Stimulated activated naive CD4-positive, alpha-beta T cell (primary cell): ENCODE data around the gene KIF7.

Source experiments
- DNase-seq, 6 experiments: peaks; one replicate each; lab custom pipeline; 2025; lab: John Stamatoyannopoulos, UW

KIF7 gene

DNA sequence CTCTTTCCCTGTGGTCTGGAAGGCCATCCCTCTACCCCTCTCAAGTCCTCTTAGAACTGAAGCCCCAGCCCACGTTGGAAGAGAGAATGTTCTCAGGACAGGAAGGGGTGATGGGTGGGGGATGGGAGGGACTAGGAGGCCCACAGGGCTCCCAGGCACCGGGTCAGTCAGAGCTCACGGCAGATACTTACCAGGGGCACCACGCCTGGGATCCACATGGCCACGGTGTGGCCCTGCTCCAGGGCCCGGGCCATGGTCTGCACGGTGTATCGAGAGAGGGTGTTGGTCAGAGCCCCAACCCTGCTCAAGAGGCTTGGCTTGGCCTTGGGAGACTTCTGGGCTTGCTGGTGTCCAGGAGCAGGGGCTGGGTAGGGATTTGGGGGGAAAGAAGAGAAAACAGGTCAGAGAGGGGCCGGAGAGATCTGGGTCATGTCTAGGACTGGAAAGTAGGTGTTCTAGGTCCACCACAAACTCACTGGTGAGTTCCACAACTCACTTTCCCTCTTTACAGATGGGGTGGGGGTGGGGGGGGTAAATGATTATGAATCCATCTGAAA lies 14.1 kb upstream of the KIF7 start:
- no peak for DNase-seq

DNA sequence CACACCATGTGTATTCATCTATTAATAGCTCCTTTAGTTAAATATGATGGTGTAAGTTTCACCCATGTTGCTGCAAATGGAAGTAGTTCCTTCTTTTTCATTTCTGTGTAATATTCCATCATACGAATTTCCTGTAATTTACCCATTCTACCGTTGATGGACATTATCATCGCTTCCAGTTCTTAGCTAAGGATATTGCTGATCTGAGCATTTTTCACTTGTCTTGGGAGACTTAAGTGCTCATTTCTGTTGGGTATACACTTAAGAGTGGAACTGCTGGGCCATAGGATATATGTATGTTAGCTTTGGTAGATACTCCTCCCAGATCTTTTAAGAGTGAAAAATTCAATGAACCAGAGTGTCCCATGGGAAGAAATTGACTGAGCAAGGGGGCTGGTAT lies 12.9 kb upstream of the KIF7 start:
- DNase-seq: no peak

DNA sequence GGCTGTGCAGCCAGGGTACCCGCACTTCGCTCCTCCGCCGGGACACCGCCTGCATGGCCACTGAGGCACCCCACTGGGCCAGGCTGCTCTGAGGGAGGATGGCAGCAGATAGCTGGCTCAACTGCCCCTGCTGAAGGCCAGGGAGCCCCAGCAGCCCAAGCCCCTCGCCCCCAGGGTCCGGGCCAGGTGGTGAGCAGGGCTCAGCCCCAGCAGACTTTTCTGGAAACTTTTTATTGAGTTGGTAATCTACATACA lies 12.4 kb upstream of the KIF7 start:
- no peak for DNase-seq

DNA sequence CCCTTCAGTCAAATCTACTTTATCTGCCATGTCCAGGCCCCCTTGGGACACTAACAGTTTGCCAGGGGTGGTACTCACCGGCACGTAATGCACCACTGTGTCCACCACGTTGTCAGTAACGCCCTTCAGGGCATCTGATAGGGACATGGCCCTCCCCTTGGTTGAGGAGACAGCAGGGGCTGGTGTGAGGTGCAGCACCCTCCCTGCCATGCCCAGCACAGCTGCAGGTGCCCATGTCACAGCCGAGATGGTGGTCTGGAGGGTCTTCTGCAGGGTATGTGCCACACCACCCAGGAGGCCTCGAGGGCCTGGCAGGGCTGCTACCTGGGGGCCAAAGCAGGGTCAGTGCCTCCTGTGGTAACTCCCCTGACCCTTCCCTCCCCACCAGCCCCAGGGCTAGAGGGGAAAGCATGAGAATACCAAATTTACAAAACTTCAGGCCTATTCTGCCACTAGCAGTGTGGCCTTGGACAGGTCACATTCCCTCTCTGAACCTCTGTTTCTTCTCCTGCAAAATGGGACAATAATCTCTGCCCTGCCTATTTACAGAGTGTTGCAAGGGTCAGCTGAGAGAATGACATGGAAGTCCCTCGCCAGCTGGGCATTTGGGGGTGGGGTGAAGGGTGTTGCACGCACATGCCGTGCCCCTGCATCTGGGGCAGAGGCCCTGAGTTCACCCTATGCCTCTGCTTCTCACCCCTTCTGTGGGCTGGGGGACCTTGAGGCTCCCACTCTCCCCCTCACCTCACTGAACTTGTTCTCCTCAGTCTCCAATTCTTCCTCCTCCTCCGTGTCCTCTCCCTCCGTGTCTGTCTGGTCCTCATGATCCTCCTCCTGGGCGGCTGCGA lies 11.8 kb upstream of the KIF7 start:
- DNase-seq: no peak

DNA sequence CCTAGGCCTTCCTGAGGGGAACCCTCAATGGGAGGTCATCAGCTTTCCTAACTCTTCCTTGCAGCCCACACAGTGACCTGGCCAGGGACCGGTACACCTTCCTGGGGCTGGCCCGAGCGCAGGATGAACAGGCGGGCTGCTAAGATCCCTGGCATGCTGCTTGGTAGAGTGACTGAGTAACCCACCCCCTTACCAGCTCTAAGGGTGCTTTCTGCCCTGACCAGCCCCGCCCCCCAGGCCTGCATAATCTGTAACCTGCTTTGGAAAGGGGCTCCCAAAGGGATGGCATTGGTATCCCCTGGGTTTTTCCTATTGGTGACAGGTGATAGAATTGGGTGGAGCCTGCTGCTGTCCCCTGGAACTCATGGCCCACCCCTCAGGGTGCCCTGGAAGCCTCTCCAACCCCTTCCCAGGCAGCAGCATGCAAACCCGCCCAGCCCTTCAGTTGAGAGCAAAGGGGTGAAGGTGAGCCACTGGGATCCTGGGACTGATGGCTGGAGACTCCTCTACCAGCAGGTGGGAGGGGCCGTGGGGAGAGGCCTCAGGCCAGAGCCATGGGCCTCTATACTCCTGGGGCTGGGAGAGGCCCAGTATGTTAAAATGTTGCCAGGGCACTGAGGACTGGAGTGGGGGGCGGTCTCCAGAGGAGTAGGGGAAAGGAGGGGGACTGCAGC lies 11.1 kb upstream of the KIF7 start:
- no peak for DNase-seq

DNA sequence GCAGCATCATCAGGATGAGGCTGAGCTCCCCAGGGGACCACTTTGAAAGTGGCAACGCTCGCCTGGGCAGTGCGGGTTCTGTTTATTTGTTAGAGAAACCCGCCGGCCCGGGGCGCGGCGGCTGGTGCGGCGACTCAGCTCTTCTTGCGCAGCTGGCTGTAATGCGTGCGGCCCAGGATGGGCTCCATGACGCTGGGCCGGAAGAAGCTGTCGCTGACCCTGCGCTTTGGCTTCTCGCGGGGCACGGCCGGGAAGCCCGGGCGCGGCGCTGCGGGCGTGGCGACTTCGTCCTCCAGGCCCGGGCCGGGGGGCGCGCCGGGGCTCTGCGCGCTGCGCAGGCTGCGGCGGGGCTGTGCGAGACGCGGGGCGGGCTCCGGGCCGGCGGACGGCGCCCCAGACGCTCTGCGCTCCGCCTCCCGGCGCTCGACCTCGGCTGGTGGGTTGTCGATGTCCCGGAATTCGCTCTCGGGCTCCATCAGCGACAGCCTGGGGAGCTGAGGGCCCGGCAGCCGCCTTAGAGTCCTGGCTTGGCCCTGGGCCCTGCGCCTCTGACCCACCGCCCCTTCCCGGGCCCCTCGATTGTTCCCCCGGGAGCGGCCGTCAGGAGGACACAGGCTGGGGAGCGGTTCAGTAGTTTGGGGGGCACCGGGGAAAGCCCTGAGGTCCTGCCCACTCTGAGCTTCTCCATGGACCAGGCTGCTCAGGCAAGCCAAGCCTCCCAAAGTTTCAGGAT lies 10.3 kb upstream of the KIF7 start:
- DNase-seq: no peak

DNA sequence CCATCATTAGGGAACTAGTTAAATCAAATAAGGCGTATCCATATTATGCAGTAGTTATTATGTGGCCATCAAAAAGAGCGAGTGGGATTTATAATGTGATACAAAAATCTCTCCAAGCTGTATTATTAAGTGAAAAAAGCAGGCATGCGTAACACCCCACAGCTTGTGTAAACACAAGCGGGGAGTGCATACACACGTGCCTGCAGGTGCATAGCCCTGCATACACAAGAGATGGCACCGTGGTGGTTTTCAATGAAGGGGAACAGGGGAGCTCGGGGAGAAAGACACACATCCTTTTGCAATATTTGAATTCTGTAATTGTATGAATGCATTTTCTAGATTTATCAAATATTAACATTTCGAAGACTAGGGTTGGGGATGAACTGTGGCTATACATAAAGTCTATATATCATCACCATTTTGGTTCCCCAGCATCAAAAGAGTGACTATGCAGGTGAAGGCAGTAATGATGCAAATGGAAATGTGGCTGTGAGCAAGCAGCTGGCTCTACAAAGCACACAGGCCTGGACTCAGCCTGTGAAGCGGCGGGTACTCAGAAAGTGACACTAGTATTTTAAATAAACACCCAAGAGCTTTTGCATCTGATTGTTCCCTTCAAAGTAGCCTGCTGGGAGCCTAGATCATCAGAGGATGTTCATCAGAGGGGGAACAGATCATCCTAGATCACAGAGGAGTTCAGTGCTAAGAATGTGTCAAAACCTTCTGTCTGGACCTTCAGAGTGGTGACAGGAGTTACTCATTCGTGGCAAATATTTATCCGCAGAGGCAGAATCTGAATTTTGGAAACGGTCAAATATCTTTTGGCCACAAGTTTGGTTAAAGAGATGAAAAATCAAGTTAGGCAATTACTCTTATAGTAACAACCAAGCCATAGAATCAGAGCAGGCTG lies 9.4 kb upstream of the KIF7 start:
- no peak for DNase-seq

DNA sequence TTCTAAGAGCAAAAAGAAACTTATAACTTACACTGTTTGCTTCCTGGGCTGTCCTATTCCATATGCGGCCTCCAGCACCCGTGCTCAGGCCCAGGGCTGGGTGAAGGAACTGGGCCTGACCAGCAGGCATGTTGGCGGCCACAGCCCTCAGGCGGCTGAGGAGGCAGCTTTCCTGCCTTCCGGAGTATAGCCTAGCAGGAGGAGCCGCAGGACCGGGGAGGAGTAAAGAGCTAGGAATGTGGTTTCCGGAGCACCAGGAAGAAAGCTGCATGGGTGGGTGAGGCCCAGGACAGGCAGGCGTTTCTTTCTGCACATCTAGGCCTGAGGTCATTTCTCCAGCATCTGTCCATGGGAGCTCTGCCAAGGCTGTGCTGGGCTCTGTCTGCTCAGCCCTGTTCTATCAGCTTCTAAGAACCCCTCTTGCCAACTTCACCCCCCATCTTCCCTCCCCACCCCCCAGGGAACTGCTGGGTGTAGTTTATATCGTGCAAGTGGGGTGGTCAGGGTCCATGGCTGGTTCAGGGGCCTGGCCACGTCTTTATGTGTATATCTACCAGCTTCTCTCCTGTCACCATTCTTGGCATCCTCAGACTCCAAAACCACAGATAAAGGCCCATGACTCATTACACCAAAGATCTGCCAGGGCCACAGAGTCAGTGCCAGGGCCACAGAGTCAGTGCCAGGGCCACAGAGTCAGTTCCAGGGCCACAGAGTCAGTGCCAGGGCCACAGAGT lies 7.8 kb upstream of the KIF7 start:
- no peak for DNase-seq

DNA sequence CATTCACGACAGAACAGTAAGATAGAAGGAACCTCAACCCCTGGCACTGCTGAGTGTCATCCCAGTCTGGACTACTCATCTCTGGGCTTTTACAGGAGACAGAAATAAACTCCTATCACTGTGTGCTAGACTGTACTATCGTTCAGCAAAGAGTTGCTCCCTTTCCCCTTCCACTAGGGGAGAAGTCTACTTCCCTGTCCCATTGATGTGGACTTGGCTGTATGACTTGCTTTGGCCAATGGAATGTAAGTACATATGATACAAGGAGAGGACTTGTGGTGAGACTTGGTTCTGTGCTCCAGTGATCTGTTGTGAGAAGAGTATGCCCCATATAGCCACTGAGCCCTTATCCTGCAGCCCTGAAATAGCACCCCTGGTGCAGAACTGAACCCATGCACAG lies 5.3 kb upstream of the KIF7 start:
- no peak for DNase-seq

DNA sequence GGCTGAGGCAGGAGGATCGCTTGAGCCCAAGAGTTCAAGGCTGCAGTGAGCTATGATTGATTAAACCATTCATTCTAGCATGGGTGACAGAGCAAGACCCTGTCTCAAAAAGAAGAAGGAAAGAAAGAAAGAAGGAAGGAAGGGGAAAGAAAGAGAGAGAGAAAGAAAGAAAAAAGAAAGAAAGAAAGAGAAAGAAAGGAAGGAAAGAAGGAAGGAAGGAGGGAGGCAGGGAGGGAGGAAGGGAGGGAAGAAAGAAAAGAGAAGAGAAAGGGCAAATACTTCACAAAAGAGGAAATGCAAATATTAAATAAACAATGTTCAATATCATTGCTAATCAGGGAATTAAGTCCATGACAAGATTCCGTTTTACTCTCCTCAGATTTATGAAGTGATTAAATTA lies 4.0 kb upstream of the KIF7 start:
- DNase-seq: no peak

DNA sequence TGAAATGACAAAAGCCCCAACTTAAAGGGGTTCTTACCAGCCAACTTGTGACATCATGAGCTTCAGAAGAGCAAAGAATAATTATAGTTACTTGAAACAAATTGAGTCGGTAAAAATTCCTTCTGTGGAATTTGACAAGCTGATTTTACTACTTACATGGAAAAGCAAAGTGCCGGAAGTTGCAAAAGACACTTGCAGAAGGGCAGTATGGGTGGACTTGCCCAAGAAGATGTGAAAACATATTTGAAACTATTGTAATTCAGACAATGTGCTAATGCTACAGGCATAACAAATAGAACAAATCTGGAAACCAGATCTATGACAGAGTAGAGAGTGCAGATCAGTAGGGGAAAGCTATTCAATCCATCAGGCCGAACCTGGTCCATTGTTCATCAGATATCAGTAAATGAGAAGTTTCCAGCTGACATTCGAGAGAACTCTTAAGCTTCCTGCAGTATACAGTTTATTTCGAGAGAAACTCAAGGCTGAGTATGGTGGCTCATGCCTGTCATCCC lies 2.5 kb upstream of the KIF7 start:
- DNase-seq: no peak

DNA sequence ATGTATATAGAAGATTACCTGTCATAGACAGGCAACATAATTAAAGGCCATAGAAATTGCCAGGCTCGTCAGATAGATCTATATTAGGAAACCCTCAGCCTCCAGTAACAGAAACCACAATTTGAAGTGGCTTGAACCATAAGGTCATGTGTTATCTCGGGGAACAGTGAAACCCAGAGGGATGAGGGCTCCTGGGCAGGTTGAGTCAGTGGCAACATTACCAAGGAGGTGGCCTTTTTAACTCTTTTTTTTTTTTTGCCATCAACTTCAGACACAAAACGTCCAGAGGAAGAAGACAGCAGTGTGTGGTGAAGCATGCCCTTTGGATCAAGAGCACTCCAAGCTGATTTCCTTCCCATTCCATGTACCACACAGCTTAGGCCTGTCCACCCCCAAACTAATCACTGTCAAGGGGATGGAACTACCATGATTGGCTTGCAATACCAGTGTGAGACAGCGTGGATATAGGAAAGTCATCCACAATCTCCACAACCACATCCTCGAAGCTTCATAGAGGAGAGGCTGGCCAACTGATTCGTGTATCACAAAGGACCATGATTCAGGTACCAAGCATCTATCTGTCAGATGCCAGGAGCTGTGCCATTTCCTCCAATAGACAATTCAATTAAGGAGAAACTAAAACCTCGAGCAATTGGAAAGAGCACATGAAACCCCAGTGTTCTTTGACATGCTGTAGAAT lies 999 bp upstream of the KIF7 start:
- no peak for DNase-seq

DNA sequence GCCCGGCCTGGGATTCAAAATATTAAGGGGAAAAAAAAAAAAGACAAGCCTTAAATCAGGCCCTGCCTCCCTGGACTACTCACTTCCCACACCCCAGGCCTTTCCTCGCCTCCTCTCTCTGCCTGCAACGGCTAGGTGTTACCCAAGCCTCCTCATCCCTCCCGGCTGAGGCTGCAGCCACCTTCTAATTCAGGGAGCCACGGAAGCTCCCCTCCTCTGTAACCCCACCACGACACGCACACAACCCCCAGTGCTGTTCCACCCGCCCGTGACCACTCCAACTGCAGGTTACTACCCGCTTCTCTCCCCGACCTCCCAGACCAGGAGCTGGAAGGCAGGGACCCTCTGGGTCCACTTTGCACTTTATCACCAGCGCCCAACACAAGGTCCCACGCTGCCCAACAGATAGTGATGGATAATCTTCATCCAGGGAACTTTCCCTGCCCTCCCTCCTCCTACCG lies 936 bp downstream of the KIF7 start:
- no peak for DNase-seq

DNA sequence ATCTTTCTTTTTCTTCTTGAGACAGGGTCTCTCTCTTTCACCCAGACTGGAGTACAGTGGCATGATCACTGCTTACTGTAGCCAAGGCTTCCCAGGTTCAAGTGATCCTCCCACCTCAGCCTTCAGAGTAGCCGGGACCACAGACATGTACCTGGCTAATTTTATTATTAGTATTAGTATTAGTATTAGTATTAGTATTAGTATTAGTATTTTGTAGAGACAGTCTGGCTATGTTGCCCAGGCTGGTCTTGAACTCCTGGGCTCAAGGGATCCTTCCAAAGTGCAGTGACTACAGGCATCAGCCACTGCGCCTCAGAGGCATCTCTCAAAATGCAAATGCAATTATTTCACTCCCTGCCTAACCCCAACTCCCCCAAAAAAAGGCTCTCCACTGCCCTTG lies 1.7 kb downstream of the KIF7 start:
- no peak for DNase-seq

DNA sequence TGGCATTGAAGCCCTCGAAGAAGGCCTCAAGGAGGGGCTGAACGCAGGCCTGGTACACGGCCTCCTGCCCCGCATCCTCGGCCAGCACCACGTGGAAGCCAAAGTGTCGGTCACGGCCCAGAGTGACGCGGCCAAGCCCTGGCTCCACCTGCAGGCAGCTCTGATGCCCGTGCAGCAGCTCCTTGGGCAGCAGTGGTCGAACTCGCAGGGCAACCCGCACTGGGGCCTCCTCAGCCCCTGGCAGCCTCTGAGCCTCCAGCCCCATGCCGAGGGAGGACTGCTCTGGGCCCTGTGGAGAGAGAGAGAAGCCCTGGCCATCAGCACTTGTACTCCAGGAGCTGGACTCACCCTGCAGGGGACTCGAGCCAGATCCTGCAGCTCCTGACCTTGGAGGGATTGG lies 2.6 kb downstream of the KIF7 start:
- DNase-seq: no peak

DNA sequence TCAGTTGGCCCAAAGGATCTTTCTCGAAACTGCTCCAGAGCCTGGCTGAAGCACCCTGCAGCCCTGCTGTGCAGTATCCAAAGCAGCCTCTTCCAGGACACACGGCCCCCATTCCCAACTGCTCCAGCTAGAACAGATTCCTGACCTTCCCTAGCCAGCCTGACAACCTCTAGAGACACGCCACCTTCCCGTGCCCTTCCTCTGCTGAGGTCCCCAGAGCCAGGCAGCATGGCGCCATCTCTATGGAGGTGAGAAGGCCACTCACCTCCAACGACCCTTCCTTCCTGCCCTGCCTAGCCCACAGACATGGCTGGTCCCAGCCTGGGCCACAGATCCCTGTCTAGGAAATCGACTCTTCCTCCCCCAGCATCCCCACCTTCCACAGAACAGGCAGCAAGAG lies 3.1 kb downstream of the KIF7 start:
- no peak for DNase-seq

DNA sequence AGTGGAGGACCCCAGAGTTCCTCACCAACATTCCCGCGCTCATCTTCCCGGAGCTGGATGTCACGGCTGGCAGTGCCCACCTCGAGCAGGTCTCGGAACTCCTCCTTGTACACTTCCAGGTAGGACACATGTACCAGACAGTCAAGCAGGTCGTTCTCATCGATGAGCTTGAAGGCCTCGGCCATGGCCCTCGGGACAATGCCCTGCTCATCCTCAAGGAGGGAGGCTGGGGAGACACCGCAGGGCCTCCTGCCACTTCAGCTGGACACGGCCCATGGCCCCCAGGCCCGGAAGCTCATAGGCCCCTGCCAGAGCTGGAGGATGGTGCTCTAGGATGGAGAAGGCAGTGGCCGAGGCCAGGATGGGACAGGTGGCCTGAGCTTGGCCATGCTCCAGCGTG lies 5.6 kb downstream of the KIF7 start:
- DNase-seq: no peak

DNA sequence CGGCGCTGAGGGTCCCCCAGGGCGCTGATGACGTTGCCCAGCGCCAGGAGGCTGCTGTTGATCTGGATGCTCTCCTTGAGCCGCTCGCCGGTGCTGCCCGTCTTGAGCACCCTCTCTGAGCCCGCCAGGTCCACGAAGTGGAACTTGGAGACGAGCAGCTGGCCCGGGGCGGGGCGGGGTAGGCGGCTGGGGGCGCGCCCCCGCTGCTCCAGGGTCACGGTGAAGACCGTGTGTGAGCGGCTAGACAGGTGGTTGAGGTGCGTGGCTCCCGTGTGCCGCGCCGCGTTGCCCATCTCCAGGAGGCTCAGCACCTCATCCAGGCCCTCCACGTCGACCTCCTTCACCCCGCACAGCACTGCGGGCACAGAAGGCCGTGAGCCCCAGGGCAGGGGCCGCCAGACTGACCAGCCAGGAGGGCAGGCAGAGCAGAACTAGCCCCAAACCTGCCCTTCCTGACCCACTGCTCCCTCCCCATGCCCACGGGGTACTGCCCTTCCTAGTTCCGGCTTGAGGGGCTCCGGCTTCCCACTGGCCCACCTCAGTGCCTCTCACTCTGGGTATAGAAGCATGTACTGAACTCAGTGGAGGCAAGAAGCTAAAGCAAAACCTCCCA lies 6.1 kb downstream of the KIF7 start:
- no peak for DNase-seq

DNA sequence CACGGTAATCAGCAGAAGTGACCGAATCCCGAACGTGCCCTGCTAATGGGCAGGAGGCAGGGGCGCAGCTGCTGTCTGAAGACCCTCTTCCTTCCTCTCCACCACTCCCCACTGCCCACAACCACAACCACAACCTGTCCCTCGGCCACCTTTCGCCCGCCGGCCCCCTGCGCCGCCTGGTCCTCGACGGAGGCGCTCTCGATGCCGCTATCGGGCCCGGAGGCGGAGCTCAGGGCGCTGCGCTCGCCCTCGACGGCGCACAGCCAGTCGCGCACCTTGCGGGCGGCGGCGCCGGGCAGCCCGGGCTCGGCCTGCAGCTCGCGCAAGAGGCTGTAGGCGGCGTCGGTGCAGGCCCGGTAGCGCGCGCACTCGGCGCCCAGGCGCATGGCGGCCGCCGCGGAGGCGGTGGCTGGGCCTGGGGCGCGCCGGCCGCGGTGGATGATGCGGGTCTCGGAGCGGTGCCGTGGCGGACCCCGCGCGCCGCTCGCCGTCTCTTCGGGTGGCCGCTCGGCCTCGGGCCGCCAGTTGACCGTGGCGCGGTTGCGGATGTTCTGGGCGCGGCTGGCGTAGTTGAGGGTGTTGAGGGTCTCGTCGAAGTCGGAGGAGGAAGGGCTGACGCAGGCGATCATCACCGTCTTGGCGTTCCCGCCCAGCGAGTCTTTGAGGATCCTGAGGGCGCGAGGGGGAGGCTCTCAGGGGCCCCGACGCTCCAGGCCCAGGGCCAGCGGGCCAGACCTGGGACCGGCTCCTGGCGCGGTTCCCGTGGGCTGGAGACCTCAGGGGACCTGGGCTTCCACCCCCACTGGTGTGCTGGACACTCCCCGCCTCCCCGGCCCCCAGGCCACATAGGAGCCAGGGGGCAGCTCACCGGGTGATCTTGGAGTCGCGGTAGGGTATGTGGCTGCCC lies 6.9 kb downstream of the KIF7 start:
- DNase-seq: no peak
